Stimulated activated CD4-positive, alpha-beta T cell treated with anti-CD3 and anti-CD28 coated beads, Interleukin-15, amount 100 ng/mL, for 1 hour (primary cell): ENCODE measurements around the gene AWAT2.

Experiments
- DNase-seq, 2 donors: peaks; one replicate each; pipeline ENCODE4 v3.0.0-alpha.2; 2020; ENCODE audit warnings: low read depth in 1 of 2, low spot score in 1 of 2

The AWAT2 gene

DNA sequence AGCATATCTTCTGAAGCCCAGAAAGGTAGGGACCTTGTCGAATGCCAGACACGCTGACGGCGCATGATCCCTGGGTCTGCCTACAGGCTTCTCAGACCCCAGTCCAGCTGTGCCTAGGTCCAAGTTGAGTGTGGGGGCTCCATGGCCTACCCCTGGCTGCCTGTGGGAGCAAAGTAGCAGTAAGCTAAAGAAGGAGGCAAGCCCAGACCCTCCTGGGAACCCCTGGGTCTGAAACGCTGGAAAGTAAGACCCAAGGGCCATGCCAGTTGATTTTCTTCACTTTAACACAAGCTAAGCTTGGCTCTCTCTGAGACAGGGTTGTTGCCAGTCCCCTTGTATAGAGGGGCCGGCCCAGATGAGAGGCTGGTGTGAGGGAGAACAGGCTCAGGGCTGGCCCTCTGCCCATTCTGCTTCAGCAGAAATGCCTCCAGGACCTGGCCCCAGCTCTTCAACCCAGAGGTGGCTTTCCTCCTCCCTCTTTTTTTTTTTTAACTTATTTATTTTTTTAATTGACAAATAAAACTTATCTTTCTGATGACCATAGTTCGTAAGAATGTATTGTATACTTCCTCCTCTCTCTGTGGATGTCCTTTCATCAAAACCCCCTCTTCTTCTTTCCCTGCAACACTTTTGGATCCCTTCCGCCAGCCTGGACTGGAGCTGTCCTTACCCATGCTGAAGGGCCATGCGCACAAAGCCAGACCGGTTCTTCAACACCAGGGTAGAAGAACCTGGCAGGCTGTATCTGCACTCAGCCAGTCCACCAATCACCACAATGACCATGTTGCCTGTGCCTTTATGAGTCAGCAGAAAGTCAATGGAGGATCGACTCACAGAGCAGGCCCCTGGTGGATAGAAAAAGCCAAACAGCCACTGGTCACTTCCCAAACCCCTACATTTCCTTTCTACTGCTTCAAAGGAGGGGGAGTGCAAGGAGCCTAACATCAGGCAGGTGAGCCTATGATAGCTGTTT lies 7.1 kb downstream of the AWAT2 start:
- no peak for DNase-seq

- DNase-seq = no peak
Observed at GRCh38 chrX:70041993-70042392, 7.7 kb downstream of the AWAT2 start.

GRCh38 chrX:70039758-70040157 lies 10.0 kb downstream of the AWAT2 start:
- DNase-seq = no peak

DNA sequence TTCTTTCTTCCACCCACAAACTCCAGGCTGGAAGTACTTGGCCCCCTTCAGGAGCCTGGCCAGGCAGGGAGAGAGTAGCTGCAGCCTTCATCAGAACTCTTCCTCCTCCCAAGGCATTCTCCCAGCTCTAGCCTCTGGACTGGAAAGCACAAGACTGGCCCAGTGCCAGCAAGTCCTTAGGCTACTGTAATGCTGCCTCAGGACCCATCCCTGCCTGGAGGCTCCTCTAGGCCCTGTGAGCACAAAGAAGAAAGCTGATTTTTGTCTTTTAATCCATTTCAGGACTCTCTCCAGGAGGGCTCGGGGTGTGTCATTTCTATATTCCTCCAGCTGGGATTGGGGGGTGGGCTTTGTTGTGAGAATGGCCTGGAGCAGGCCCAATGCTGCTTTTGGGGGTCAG lies 10.8 kb downstream of the AWAT2 start:
- DNase-seq = no peak

DNA sequence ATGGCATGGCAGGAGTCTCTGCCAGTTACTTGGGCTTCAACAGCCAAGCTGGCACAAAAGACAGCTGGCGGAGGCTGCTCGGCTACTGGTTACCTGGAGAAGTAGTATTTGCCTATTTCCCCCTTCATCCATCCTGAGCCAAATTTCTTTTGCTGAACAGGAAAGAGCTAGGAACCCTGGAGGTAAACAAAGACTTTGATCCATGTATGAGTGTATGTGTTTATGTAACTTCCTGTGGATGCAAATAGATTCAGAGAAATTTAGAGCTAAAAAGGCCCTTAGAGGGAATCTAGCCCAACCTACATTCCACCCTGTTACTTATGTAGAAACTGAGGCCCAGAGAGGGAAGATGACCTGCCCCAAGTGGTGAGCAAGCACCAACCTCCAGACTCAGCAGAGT lies 11.2 kb downstream of the AWAT2 start:
- DNase-seq = no peak

GRCh38 chrX:70034646-70035045 lies 15.1 kb downstream of the AWAT2 start:
- no peak for DNase-seq

DNA sequence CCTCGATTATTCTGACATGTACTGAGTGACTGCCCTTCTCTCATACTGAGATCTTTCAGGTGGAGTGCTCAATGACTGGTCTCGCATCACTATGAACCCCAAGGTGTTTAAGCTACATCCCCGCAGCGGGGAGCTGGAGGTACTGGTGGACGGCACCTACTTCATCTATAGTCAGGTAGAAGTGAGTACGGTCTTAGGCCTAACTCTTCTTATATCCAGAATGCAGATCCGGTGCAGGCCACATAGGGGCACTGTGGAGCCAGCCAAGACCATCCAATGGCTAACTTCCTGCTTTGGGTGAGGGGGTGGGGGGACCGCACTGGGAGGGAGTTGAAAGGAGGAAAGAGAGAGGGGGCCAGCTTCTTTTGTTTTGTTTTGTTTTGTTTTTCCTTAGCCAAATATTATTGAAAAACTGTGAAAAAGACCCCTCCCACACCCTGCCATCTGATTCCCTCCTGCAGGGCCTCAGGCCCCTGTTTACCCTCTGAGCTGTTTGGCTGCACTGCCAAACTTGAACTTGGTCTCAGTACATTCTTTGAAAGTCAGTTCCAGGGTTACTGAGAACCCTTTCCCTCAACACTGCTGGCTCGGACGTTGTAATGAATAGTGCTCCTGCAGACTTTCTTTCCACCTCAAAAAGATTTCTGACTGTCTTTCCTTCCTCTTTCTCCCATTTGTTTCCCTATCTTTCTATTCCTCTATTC lies 16.2 kb downstream of the AWAT2 start:
- no peak for DNase-seq

- no peak for DNase-seq
Observed at GRCh38 chrX:70032792-70033191, 16.9 kb downstream of the AWAT2 start.

DNA sequence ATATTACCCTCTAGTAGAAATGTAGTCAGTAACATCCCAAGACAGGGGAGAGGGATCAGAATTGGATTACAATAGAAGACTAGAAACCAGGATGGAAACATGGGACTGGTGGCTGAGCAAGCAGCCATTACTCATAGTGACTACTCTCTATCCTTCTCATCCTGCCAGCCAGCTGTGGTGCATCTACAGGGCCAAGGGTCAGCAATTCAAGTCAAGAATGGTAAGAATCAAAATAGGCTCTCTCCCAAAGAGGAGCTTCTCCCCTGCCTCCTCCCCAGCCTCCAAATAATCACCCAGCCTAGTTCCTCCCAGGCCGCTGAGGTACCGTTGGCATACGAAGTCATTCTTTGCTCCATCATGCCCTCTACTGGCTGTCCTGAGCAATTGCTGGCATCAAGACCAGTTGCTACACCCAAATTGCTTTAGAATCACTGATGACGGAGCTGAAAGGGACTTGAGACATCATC lies 19.4 kb downstream of the AWAT2 start:
- peak in 1 of 2 donors; percentile 9 for DNase-seq

- no peak for DNase-seq
Observed at GRCh38 chrX:70029863-70030262, 19.9 kb downstream of the AWAT2 start.

- DNase-seq = no peak
Observed at GRCh38 chrX:70026851-70027200, 22.9 kb downstream of the AWAT2 start.

GRCh38 chrX:70026112-70026850 lies 23.5 kb downstream of the AWAT2 start:
- no peak for DNase-seq

- no peak for DNase-seq
Observed at GRCh38 chrX:70025464-70025863, 24.3 kb downstream of the AWAT2 start.

- DNase-seq = no peak
Observed at GRCh38 chrX:70022616-70023015, 27.1 kb downstream of the AWAT2 start.

GRCh38 chrX:70016513-70016912 lies 33.2 kb downstream of the AWAT2 start:
- no peak for DNase-seq

- DNase-seq = no peak
Observed at GRCh38 chrX:70013466-70014381, 36.0 kb downstream of the AWAT2 start.

GRCh38 chrX:70012756-70013155 lies 37.0 kb downstream of the AWAT2 start:
- DNase-seq = no peak

GRCh38 chrX:70009970-70010369 lies 39.8 kb downstream of the AWAT2 start:
- DNase-seq = no peak

- no peak for DNase-seq
Observed at GRCh38 chrX:70009049-70009448, 40.7 kb downstream of the AWAT2 start.

GRCh38 chrX:70007946-70008345 lies 41.8 kb downstream of the AWAT2 start:
- no peak for DNase-seq
